Measurements from ENCODE around the gene AFDN.

AFDN gene

GRCh38 chr6:167856474-167856873 is 29.8 kb downstream of the AFDN start:
- H3K4me3 ChIP-seq (ENCODE audit: low read depth, low read length): no peak overlapping the region
- no peak for TF ChIP-seq CTCF (IDR thresholded peaks at IDR 0.05; ENCODE audit: low read depth, low read length)

GRCh38 chr6:167856999-167857660 is 30.4 kb downstream of the AFDN start:
- no peak overlapping the region for H3K4me3 ChIP-seq (ENCODE audit: low read depth, low read length)
- TF ChIP-seq CTCF (IDR thresholded peaks at IDR 0.05; ENCODE audit: low read depth, low read length): no peak

- H3K4me3 ChIP-seq (ENCODE audit: low read depth, low read length): no peak overlapping the region
- no peak for TF ChIP-seq CTCF (IDR thresholded peaks at IDR 0.05; ENCODE audit: low read depth, low read length)
These were observed 31.4 kb downstream of the AFDN start for GRCh38 chr6:167858086-167858591.

GRCh38 chr6:167858842-167859664 is 32.3 kb downstream of the AFDN start:
- TF ChIP-seq CTCF (IDR thresholded peaks at IDR 0.05; ENCODE audit: low read depth, low read length): no peak
- no peak overlapping the region for H3K4me3 ChIP-seq (ENCODE audit: low read depth, low read length)

- no peak overlapping the region for H3K4me3 ChIP-seq (ENCODE audit: low read depth, low read length)
- TF ChIP-seq CTCF (IDR thresholded peaks at IDR 0.05; ENCODE audit: low read depth, low read length): no peak
These were observed 34.0 kb downstream of the AFDN start for GRCh38 chr6:167860550-167861226.

GRCh38 chr6:167861424-167861823 is 34.7 kb downstream of the AFDN start:
- no peak for TF ChIP-seq CTCF (IDR thresholded peaks at IDR 0.05; ENCODE audit: low read depth, low read length)
- no peak overlapping the region for H3K4me3 ChIP-seq (ENCODE audit: low read depth, low read length)
